GM11168 (cell line): ENCODE results near the gene KIAA2012.
"Not testable (repeated sequence)": the region's sequence is repeated elsewhere in the genome, so short reads cannot be mapped to it uniquely, and the experiment has no call there.

Source experiments
- in situ Hi-C: fragments of 300-500 bp; cut with MboI; formaldehyde crosslinking; loops from one replicate; pipeline ENCODE4 v1.12.0; 2022; ENCODE audit warnings: low sequenced_read_pairs; ENCODE audit not compliant: unreplicated experiment

The KIAA2012 gene

GRCh38 chr2:202238234-202239197 lies 165.5 kb downstream of the KIAA2012 start, which contains the start of gene SUMO1:
SUMO1 (minus strand) TSS chr2:202238597; CDS start chr2:202238451, 146 bp downstream.
- in situ Hi-C loops = no loop called here

GRCh38 chr2:202247710-202248109 lies 174.7 kb downstream of the KIAA2012 start:
- in situ Hi-C loops = not testable (repeated sequence)

- in situ Hi-C loops = no loop called here
These were observed 176.6 kb downstream of the KIAA2012 start for GRCh38 chr2:202249521-202250253.

GRCh38 chr2:202251494-202251893 lies 178.4 kb downstream of the KIAA2012 start:
- in situ Hi-C loops = no loop called here
